Ovary (tissue), 3 donors: ENCODE data around the gene GSG1L.

Experiments
- CTCF ChIP-seq, 3 donors: fragments of 450-650 bp in 2 of 3; fragments of 200-600 bp in 1 of 3; IDR thresholded peaks; one replicate each; pipeline versions ENCODE4 v1.5.1 to v1.8.0; 2016 to 2022; ENCODE audit warnings: antibody characterized with exemption in 3 of 3, mild to moderate bottlenecking in 1 of 3
- POLR2A ChIP-seq: fragments of 450-650 bp; IDR thresholded peaks from one replicate; pipeline ENCODE4 v1.6.1; 2017; ENCODE audit warnings: antibody characterized with exemption, mild to moderate bottlenecking, moderate library complexity
- donor health status: DM: no; HTN: no; CAD: no.

GRCh38 chr16:28011971-28012445 is 51.5 kb downstream of the GSG1L start:
- TF ChIP-seq CTCF (IDR thresholded peaks at IDR 0.05): no peak
- no peak for TF ChIP-seq POLR2A
